Tibial artery (tissue), 4 donors: ENCODE data around the gene UST.

Experiments
- DNase-seq, 2 donors: peaks; one replicate each; pipeline ENCODE4 v3.0.0-alpha.2; 2019
- H3K27ac ChIP-seq, 2 donors: fragments of 200-600 bp; sonication (generic) in 1 of 2; 1 replicate in 1 of 2; 2 replicates in 1 of 2; pipeline ENCODE4 v1.5.1; 2018 to 2019; ENCODE audit warnings: mild to moderate bottlenecking in 1 of 2
- H3K27me3 ChIP-seq, 2 donors: fragments of 200-600 bp; sonication (generic) in 1 of 2; one replicate each; pipeline versions ENCODE4 v1.5.1 to v1.6.0; 2016 to 2019
- H3K36me3 ChIP-seq, 3 donors: fragments of 200-600 bp; sonication (generic) in 2 of 3; one replicate each; pipeline ENCODE4 v1.5.1; 2016 to 2019; ENCODE audit warnings: mild to moderate bottlenecking in 2 of 3
- H3K4me1 ChIP-seq, 4 donors: fragments of 200-600 bp; sonication (generic) in 2 of 4; 1 replicate in 3 of 4; 2 replicates in 1 of 4; pipeline ENCODE4 v1.5.1; 2016 to 2019
- H3K4me3 ChIP-seq, 2 donors: fragments of 200-600 bp; sonication (generic) in 1 of 2; 1 replicate in 1 of 2; 2 replicates in 1 of 2; pipeline ENCODE4 v1.5.1; 2018 to 2019; ENCODE audit warnings: mild to moderate bottlenecking in 2 of 2
- H3K9me3 ChIP-seq, 3 donors: fragments of 200-600 bp; sonication (generic) in 1 of 3; one replicate each; pipeline ENCODE4 v1.5.1; 2016 to 2019
- intact Hi-C: fragments of 100-400 bp; cut with DNase I; formaldehyde crosslinking; loops from one replicate; pipeline ENCODE4 v1.15.0; 2023; ENCODE audit warnings: low total_unique reads
- TF ChIP-seq, protein P1 (sequence below), 2 experiments: fragments of 200-600 bp in 1 of 2; fragments of 450-650 bp in 1 of 2; IDR thresholded peaks; one replicate each; pipeline ENCODE4 v1.5.1; 2017 to 2019; ENCODE audit warnings: antibody characterized with exemption in 2 of 2, mild to moderate bottlenecking in 1 of 2, moderate library complexity in 1 of 2

The UST gene

DNA sequence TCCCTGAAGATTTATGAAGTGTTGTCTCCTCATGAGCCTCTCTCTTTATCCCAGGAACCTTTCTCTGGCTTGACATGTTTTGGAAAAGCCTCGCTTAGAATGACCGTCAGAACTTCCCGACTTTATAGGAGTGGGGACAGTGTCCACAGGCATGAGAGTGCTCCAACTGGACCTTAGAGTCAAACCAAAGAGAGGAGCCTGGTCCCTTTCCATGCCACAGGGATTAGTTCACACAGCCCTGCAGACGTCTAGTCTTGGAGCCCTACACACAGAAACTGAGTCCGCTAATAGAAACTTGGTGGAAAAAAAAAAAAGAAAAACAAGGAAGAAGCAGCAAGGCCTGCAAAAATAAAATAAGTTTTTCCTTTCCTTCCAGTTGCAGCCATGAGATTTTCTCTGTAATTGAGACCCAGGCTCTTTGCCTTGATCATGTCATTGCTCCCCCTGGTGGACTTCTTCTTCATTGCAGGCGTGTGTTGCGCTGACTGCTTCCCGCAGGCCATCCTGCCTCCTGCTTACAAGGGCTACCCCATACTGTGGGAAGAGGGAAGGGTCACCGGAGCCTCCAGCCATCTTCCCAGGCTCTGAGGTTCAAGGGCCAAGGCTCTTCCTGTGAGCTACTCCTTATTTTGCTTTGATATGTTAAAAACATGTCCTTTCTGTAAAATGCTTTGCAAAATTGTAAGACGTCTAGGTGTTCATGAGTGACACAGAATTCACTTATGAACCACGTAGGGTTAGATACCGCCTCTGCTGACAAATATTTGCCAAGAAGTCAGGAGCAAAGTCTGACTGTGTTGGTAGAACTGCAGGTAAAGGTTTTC lies 201.0 kb downstream of the UST start:
- Histone ChIP-seq H3K27ac (no peak overlapping the region), H3K27me3 (no peaks in the 10 kb centered on the region), H3K4me3 (no peak overlapping the region), H3K9me3 (no peaks in the 10 kb centered on the region), H3K4me1 (no peaks in the 10 kb centered on the region), H3K36me3 (no peaks in the 10 kb centered on the region)
- intact Hi-C loops = loop anchor here (2.0 to 10.0 kb wide), 3 partner anchors 203 to 386 kb away; partner anchors contain the start of gene UST
- TF ChIP-seq, protein P1, sequence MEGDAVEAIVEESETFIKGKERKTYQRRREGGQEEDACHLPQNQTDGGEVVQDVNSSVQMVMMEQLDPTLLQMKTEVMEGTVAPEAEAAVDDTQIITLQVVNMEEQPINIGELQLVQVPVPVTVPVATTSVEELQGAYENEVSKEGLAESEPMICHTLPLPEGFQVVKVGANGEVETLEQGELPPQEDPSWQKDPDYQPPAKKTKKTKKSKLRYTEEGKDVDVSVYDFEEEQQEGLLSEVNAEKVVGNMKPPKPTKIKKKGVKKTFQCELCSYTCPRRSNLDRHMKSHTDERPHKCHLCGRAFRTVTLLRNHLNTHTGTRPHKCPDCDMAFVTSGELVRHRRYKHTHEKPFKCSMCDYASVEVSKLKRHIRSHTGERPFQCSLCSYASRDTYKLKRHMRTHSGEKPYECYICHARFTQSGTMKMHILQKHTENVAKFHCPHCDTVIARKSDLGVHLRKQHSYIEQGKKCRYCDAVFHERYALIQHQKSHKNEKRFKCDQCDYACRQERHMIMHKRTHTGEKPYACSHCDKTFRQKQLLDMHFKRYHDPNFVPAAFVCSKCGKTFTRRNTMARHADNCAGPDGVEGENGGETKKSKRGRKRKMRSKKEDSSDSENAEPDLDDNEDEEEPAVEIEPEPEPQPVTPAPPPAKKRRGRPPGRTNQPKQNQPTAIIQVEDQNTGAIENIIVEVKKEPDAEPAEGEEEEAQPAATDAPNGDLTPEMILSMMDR (IDR thresholded peaks at IDR 0.05) = peak; percentile 75 to 85
- DNase-seq = peak; percentile 89 to 90

DNA sequence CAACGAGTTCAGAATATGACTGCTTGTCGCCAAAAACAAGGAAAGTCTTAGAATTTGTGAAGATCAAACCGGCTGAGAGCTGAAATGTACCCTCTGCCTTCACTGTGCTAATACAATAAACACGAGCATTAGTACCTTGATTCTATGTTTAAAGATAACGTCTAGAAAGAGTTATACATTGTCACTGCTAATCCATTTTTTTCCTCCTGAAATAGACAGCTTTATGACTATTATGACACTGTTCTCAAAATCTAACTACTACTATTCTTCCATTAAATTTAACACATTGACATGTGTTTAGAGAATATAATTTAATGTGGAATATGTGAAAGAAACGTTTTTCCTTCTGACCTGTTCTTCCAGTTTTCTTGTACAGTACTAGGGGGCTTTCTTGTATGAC lies 204.8 kb downstream of the UST start:
- no peaks in the 10 kb centered on the region for H3K27me3 ChIP-seq
- H3K4me1 ChIP-seq = no peaks in the 10 kb centered on the region
- DNase-seq = no peak
- TF ChIP-seq, protein P1 (IDR thresholded peaks at IDR 0.05) = no peak
- H3K9me3 ChIP-seq = no peaks in the 10 kb centered on the region
- peaks cover 0 to 4% (median 0%) of the 10 kb centered on the region in 3 donors for H3K36me3 ChIP-seq
- intact Hi-C loops = no loop called here
- no peak overlapping the region for H3K4me3 ChIP-seq
- H3K27ac ChIP-seq = no peak overlapping the region

GRCh38 chr6:148952147-148953035 lies 205.6 kb downstream of the UST start:
- H3K27me3 ChIP-seq = no peaks in the 10 kb centered on the region
- H3K4me1 ChIP-seq = no peaks in the 10 kb centered on the region
- TF ChIP-seq, protein P1 (IDR thresholded peaks at IDR 0.05) = no peak
- DNase-seq = no peak
- H3K9me3 ChIP-seq = no peaks in the 10 kb centered on the region
- H3K27ac ChIP-seq = no peak overlapping the region
- H3K4me3 ChIP-seq = no peak overlapping the region
- H3K36me3 ChIP-seq = peaks cover 0 to 8% (median 0%) of the 10 kb centered on the region in 3 donors
- intact Hi-C loops = no loop called here

GRCh38 chr6:148954461-148954860 lies 207.6 kb downstream of the UST start:
- TF ChIP-seq, protein P1 (IDR thresholded peaks at IDR 0.05) = no peak
- peaks cover 0 to 8% (median 0%) of the 10 kb centered on the region in 3 donors for H3K36me3 ChIP-seq
- no peak for DNase-seq
- intact Hi-C loops = no loop called here
- no peak overlapping the region for H3K27ac ChIP-seq
- H3K4me1 ChIP-seq = no peaks in the 10 kb centered on the region
- no peaks in the 10 kb centered on the region for H3K27me3 ChIP-seq
- no peaks in the 10 kb centered on the region for H3K9me3 ChIP-seq
- no peak overlapping the region for H3K4me3 ChIP-seq

DNA sequence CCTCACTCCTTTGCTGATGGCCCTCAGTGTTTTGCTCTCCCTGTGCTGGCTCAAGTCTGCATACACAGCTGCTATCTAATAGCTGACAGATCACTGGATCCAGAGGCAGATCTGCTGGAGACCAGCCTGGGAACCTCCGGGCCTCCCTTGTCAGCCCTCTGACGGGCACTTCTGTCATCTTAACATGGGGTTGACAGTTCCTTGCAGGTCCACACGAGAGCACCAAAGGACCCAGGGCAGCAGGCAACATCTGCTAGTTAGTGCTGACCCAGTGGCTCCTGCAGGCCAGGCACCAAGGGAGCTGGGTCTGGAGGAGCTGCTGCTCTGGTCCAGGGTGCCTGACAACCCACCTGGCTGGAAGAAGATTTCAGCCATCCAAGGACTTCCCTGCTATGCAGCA lies 208.1 kb downstream of the UST start:
- no peak overlapping the region for H3K4me3 ChIP-seq
- intact Hi-C loops = no loop called here
- H3K27me3 ChIP-seq = no peaks in the 10 kb centered on the region
- no peak overlapping the region for H3K27ac ChIP-seq
- H3K36me3 ChIP-seq = peaks cover 0 to 8% (median 0%) of the 10 kb centered on the region in 3 donors
- no peak for DNase-seq
- H3K9me3 ChIP-seq = no peaks in the 10 kb centered on the region
- TF ChIP-seq, protein P1 (IDR thresholded peaks at IDR 0.05) = no peak
- H3K4me1 ChIP-seq = no peaks in the 10 kb centered on the region
